Activated CD4-positive, alpha-beta T cell treated with anti-CD3 and anti-CD28 coated beads, Interleukin-2, amount 50 U/mL, for 48 hours (primary cell): ENCODE measurements around the gene BCKDHA.
"Not testable (repeated sequence)": the region's sequence is repeated elsewhere in the genome, so short reads cannot be mapped to it uniquely, and the experiment has no call there.

Experiments
- DNase-seq, 2 experiments: peaks; one replicate each; pipeline ENCODE4 v3.0.0-alpha.2; 2020

Gene BCKDHA

GRCh38 chr19:41367848-41368301 lies 29.7 kb upstream of the BCKDHA start:
- DNase-seq = no peak

GRCh38 chr19:41369769-41370168 lies 27.8 kb upstream of the BCKDHA start:
- DNase-seq = no peak

GRCh38 chr19:41371119-41371518 lies 26.5 kb upstream of the BCKDHA start:
- not testable (repeated sequence) for DNase-seq

- DNase-seq = no peak
Observed at GRCh38 chr19:41371541-41371940, 26.1 kb upstream of the BCKDHA start.

- DNase-seq = no peak
Observed at GRCh38 chr19:41372501-41372900, 25.1 kb upstream of the BCKDHA start.

- no peak for DNase-seq
Observed at GRCh38 chr19:41373993-41374392, 23.6 kb upstream of the BCKDHA start.

GRCh38 chr19:41376241-41376997 lies 21.2 kb upstream of the BCKDHA start, which contains the start of gene TMEM91:
TSS of gene TMEM91 (plus strand) at chr19:41376533. CDS start at chr19:41378310, 1,777 bp downstream.
- DNase-seq = peak in 1 of 2 experiments; percentile 32

GRCh38 chr19:41376998-41377365 lies 20.6 kb upstream of the BCKDHA start:
- no peak for DNase-seq

- no peak for DNase-seq
Observed at GRCh38 chr19:41377977-41378709, 19.5 kb upstream of the BCKDHA start.

- not testable (repeated sequence) for DNase-seq
Observed at GRCh38 chr19:41381536-41381935, 16.1 kb upstream of the BCKDHA start.

GRCh38 chr19:41384351-41384750 lies 13.3 kb upstream of the BCKDHA start:
- DNase-seq = no peak

GRCh38 chr19:41386442-41386841 lies 11.2 kb upstream of the BCKDHA start:
- DNase-seq = no peak

- no peak for DNase-seq
Observed at GRCh38 chr19:41391618-41392017, 6.0 kb upstream of the BCKDHA start.

- no peak for DNase-seq
Observed at GRCh38 chr19:41392775-41393174, 4.8 kb upstream of the BCKDHA start.

GRCh38 chr19:41395355-41395754 lies 2.3 kb upstream of the BCKDHA start:
- no peak for DNase-seq

GRCh38 chr19:41398050-41398418 lies 416 bp downstream of the BCKDHA start:
- DNase-seq = no peak

GRCh38 chr19:41398598-41398997 lies 980 bp downstream of the BCKDHA start:
- no peak for DNase-seq

- DNase-seq = no peak
Observed at GRCh38 chr19:41399091-41399490, 1.5 kb downstream of the BCKDHA start.

GRCh38 chr19:41399525-41399924 lies 1.9 kb downstream of the BCKDHA start:
- DNase-seq = no peak

- no peak for DNase-seq
Observed at GRCh38 chr19:41401483-41401882, 3.9 kb downstream of the BCKDHA start.

- DNase-seq = no peak
Observed at GRCh38 chr19:41402010-41402409, 4.4 kb downstream of the BCKDHA start.

- no peak for DNase-seq
Observed at GRCh38 chr19:41403181-41403970, 5.8 kb downstream of the BCKDHA start.

- no peak for DNase-seq
Observed at GRCh38 chr19:41405776-41406175, 8.2 kb downstream of the BCKDHA start.
